ENCODE results near the gene CPNE2.

GRCh38 chr16:57118461-57119084, 26.2 kb downstream of the CPNE2 start:
- no peak for TF ChIP-seq TAF1 (IDR thresholded peaks at IDR 0.05; ENCODE audit: borderline replicate concordance, insufficient read depth, low read length)
- TF ChIP-seq POLR2AphosphoS5 (IDR thresholded peaks at IDR 0.05; ENCODE audit: low read depth, low read length): no peak

Measured in PFSK-1 (cell line).